GM18520 (cell line): Measurements from ENCODE around the gene DNM2.

Experiments
- ATAC-seq: cut with Tn5 transposase; IDR thresholded peaks from one replicate; pipeline ENCODE4 v1.9.1; 2021; ENCODE audit not compliant: unreplicated experiment

The DNM2 gene

DNA sequence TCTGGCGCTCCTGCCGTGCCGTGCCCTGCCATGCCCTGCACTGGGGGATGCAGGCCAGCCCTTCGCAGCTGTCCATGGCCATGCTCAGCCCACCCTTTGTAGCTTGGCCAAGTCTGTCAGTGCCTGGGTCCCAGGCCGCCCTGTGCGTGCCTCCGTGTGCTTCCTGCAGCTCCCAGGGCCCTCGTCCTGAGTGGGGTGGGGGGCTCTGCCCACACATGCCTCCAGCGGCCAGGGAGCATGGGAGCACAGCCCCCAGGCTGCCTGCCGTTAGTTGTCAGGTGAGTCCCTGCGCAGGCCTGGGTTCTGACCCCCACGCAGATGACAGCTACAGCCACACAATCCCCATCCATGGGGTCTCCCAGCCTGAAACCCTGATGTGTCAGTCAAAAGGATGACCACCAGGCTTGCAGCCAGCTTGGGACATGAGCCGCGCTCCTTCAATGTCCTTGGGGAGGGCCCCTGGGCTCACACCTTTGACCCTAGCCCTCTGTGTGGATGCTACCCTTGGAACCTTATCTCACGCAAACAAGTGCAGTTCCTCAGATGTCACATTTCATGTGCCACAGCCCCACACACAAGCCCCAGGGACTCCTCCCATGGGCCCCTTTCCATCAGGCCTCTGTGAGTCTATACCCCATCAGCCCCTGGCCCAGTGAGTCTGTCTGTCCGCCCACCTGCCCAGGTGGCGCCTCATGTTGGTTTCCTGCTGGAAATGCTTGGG, 93.7 kb downstream of the DNM2 start:
- ATAC-seq: no peak

DNA sequence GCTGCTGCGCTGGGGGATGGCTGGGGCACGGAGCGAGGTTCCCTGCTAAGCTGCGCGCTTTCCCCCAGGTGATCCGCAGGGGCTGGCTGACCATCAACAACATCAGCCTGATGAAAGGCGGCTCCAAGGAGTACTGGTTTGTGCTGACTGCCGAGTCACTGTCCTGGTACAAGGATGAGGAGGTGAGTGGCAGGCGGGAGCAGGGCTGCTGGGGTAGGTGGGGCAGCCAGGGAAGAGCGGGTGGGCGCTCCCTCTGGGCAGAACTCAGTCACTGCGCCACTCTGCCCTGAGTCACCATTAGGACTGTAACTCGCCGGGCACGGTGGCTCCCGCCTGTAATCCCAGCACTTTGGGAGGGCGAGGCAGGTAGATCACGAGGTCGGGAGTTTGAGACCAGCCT, 94.3 kb downstream of the DNM2 start:
- ATAC-seq: no peak

- ATAC-seq: no peak
Measured at GRCh38 chr19:10812902-10813404, 95.1 kb downstream of the DNM2 start.

DNA sequence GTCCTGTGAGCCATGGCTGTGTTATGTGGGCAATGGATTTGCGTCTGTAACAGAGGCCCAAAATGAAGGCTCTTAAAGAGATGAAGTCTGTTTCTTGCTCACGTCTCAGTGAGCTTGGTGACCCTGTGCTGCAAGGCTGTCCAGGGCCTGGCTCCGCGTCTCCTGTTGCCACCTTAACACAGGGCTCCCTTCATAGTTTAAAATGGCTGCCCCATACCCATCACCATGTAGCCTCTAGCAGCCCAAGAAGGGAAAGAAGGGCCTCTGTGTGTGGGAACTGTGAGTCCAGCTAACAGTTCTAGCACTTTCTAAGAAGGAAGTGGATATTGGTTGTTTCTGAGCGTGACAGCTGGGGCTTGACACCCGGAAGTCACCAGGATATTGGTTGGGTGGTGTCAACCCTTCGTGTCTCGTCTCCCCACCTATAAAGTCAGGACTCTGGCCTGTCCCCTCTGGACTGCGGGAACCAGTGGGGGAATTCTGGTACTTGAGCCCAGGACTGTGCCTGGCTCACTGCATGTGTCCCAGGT, 97.2 kb downstream of the DNM2 start:
- no peak for ATAC-seq

GRCh38 chr19:10815969-10816644, 98.2 kb downstream of the DNM2 start:
- no peak for ATAC-seq

DNA sequence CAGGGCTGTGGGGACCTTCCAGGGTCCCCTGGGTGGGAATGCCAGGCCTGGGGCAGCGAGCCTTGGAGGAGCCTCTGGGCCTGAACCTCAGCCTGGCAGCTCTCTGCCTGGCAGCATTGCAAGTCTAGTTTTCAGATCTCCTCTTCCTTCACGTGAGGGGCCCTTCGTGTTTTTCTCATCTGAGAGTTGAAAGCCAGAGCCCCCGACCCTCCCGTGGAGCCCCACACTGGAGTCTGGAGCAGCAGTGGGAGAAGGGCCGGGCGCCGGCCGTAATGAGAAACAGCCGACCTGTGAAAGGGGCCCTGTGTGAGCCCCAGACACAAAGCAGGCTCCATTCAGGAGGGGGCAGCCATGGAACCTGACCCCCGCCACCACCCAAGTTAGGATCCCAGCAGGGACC, 98.8 kb downstream of the DNM2 start:
- no peak for ATAC-seq

GRCh38 chr19:10817291-10818038, 99.6 kb downstream of the DNM2 start:
- no peak for ATAC-seq

- no peak for ATAC-seq
Measured at GRCh38 chr19:10818301-10819123, 100.6 kb downstream of the DNM2 start.

DNA sequence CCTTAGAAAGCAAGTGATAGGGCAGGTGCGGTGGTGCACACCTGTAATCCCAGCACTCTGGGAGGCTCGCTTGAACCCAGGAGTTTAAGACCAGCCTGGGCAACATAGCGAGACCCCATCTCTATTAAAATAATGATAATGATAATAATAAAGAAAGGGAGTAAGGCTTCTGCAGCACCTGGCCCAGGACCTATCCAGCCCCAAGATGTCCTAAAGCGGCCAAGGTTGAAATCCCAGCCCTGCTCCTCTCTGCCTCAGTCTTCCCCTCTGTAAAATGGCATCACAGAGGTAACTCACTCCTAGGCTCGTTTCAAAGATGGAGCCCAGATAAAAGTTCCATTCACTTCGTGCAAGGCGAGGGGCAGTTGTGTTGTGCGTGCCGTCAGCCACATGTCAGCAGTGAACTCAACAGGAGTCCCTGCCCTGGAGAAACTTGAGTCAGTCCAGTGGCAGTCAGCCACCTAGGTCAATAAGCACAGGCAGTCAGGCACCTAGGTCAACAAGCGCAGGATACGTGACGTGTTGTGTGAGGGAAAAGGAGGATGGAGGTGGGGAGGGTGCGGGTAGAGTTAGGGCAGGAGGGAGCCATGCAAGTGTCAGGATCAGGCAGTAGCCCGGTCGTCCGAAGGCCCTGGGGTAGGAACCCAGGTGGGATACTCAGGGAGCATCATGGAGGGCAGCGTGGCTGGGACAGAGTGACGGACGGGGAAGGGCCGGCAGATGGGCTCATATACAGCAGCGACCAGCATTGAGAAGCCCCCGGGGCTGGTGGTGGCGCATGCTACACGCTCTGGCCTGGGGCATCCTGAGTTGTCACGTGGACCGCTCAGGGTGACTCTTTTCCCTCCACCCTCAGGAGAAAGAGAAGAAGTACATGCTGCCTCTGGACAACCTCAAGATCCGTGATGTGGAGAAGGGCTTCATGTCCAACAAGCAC, 101.5 kb downstream of the DNM2 start:
- no peak for ATAC-seq

GRCh38 chr19:10820173-10820572, 102.3 kb downstream of the DNM2 start:
- ATAC-seq: no peak

- no peak for ATAC-seq
Measured at GRCh38 chr19:10823690-10824089, 105.8 kb downstream of the DNM2 start.

- ATAC-seq: no peak
Measured at GRCh38 chr19:10826231-10826630, 108.4 kb downstream of the DNM2 start.

- no peak for ATAC-seq
Measured at GRCh38 chr19:10826846-10827245, 109.0 kb downstream of the DNM2 start.

DNA sequence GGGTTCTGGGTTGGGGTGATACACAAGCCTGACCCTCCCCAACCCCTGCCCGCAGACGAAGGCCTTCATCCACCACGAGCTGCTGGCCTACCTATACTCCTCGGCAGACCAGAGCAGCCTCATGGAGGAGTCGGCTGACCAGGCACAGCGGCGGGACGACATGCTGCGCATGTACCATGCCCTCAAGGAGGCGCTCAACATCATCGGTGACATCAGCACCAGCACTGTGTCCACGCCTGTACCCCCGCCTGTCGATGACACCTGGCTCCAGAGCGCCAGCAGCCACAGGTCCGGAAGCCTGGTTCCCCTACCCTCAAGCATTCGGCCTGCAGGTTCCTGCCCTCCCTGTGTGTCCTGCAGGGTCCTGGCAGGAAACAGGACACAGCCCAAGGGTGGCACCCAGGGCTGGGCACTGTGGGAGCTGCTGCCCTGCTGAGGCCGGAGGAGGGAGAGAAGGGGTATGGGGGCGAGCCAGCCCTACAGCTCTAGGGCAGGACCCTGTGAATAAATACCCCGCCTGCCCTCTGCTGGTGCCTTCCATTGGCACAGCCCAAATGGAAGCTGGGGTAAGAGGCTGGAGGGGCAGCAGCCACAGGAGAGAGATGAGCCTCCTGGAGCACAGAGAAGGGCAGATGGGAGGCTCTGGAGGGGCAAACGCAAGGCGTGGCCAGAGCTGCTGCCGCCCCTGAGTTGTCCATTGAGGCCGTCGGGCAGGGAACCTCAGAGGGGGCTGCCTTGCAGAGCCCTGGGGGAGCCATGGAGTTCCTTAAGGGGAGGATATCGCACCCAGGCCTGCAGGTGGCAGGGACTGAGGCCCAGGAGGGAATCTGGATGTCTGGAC, 111.3 kb downstream of the DNM2 start:
- ATAC-seq: no peak

DNA sequence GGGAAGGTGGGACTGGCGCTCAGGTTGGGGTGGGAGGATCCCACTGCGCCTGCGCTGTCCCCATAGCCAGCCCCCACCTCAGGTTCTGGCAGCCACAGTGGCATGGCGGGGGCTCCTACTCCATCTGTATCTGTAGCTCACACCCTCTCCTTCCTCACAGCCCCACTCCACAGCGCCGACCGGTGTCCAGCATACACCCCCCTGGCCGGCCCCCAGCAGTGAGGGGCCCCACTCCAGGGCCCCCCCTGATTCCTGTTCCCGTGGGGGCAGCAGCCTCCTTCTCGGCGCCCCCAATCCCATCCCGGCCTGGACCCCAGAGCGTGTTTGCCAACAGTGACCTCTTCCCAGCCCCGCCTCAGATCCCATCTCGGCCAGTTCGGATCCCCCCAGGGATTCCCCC, 112.1 kb downstream of the DNM2 start:
- ATAC-seq: no peak

DNA sequence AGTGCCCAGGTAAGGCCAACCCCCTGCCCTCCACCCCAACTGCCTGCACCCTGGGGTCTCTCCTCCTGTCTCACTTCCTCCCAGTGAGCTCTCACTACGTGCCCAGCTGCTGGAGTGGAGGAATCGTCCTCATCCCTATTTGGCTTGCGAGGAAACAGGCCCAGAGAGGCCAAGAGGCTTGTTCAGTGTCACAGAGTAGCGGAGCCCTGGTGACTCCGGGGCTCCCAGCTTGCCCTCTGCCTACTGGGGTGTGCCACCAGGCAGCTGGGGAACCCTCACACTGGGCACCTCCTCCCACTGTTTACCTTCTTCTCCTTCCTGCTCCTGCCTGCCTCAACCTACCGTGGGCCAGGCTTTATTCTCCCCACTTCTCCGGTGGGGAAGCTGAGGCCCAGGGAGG, 112.5 kb downstream of the DNM2 start:
- ATAC-seq: no peak

DNA sequence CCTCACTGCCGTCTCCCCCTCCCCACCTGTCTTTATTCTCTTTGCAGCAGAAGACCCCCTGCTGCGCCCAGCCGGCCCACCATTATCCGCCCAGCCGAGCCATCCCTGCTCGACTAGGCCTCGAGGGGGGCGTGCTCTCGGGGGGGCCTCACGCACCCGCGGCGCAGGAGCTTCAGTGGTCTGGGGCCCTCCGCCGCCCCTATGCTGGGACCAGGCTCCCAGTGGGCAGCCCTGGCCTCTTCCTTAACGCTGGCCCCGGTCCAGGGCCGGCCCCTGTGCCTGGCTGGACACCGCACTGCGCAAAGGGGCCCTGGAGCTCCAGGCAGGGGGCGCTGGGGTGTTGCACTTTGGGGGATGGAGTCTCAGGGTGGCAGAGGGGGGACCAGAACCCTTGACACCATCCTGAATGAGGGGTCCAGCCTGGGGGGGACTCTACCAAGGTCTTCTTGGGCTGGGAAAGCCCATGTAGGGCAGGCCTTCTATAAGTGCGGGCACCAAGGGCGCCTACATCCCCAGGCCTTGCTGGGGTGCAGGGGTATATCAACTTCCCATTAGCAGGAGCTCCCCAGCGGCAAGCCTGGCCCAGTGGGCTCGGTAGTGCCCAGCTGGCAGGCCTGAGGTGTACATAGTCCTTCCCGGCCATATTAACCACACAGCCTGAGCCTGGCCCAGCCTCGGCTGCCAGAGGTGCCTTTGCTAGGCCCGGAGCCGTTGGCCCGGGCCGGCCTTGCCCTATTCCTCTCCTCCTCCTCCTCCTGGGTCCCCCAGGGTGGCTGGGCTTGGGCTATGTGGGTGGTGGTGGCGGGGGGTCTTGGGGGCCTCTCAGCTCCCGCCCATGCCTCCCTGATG, 113.3 kb downstream of the DNM2 start:
- no peak for ATAC-seq
